H1 (cell line): ENCODE measurements around the gene PNLDC1. TPM values are rescaled to one million over a fixed set of nuclear protein-coding genes. Genes with fewer than 3 reads are reported as not detected.

Experiments
- CTBP2 ChIP-seq: IDR thresholded peaks from 2 replicates; pipeline ENCODE4 v1.7.0; 2011; ENCODE audit warnings: borderline replicate concordance, mild to moderate bottlenecking, moderate library complexity, mixed read lengths, low read length; ENCODE audit not compliant: insufficient read depth, insufficient read length
- polyA plus RNA-seq, 7 experiments: library from polyadenylated mRNA; depleted of rRNA in 3 of 7; stranded (reverse) in 5 of 7; unstranded in 2 of 7; fragments of >200 nt in 5 of 7; fragments of 200-250 nt in 2 of 7; gene quantifications; 1 replicate in 5 of 7; 2 replicates in 1 of 7; 4 replicates in 1 of 7; pipeline versions ENCODE4 v1.2.1 to v1.2.3, GENCODE V29; 2011 to 2013; ENCODE audit warnings: missing spikeins in 2 of 7, mixed read lengths in 2 of 7
- total RNA-seq: library from RNA; stranded (reverse); fragmentation: NEBNext Ultra II Directional; extraction: Animal tissue kit (Norgen Biotek cat#: 25700); gene quantifications from 2 replicates; pipeline ENCODE4 v1.2.1, GENCODE V29; 2021
- TF ChIP-seq, protein P1 (sequence below): fragments of 300-600 bp; sonication (generic); IDR thresholded peaks from 2 replicates; pipeline ENCODE4 v1.7.1; 2012; ENCODE audit warnings: low read length, moderate library complexity, mild to moderate bottlenecking, inconsistent platforms; ENCODE audit not compliant: insufficient replicate concordance

PNLDC1 gene
- total and polyA plus RNA-seq, 2 of the 8 experiments (the other 6 are each of a cell fraction or from before 2014, with no cell fraction given) = 0.15 to 0.34 TPM

GRCh38 chr6:159808647-159809046 lies 8.6 kb downstream of the PNLDC1 start (continued):
- TF ChIP-seq, protein P1, sequence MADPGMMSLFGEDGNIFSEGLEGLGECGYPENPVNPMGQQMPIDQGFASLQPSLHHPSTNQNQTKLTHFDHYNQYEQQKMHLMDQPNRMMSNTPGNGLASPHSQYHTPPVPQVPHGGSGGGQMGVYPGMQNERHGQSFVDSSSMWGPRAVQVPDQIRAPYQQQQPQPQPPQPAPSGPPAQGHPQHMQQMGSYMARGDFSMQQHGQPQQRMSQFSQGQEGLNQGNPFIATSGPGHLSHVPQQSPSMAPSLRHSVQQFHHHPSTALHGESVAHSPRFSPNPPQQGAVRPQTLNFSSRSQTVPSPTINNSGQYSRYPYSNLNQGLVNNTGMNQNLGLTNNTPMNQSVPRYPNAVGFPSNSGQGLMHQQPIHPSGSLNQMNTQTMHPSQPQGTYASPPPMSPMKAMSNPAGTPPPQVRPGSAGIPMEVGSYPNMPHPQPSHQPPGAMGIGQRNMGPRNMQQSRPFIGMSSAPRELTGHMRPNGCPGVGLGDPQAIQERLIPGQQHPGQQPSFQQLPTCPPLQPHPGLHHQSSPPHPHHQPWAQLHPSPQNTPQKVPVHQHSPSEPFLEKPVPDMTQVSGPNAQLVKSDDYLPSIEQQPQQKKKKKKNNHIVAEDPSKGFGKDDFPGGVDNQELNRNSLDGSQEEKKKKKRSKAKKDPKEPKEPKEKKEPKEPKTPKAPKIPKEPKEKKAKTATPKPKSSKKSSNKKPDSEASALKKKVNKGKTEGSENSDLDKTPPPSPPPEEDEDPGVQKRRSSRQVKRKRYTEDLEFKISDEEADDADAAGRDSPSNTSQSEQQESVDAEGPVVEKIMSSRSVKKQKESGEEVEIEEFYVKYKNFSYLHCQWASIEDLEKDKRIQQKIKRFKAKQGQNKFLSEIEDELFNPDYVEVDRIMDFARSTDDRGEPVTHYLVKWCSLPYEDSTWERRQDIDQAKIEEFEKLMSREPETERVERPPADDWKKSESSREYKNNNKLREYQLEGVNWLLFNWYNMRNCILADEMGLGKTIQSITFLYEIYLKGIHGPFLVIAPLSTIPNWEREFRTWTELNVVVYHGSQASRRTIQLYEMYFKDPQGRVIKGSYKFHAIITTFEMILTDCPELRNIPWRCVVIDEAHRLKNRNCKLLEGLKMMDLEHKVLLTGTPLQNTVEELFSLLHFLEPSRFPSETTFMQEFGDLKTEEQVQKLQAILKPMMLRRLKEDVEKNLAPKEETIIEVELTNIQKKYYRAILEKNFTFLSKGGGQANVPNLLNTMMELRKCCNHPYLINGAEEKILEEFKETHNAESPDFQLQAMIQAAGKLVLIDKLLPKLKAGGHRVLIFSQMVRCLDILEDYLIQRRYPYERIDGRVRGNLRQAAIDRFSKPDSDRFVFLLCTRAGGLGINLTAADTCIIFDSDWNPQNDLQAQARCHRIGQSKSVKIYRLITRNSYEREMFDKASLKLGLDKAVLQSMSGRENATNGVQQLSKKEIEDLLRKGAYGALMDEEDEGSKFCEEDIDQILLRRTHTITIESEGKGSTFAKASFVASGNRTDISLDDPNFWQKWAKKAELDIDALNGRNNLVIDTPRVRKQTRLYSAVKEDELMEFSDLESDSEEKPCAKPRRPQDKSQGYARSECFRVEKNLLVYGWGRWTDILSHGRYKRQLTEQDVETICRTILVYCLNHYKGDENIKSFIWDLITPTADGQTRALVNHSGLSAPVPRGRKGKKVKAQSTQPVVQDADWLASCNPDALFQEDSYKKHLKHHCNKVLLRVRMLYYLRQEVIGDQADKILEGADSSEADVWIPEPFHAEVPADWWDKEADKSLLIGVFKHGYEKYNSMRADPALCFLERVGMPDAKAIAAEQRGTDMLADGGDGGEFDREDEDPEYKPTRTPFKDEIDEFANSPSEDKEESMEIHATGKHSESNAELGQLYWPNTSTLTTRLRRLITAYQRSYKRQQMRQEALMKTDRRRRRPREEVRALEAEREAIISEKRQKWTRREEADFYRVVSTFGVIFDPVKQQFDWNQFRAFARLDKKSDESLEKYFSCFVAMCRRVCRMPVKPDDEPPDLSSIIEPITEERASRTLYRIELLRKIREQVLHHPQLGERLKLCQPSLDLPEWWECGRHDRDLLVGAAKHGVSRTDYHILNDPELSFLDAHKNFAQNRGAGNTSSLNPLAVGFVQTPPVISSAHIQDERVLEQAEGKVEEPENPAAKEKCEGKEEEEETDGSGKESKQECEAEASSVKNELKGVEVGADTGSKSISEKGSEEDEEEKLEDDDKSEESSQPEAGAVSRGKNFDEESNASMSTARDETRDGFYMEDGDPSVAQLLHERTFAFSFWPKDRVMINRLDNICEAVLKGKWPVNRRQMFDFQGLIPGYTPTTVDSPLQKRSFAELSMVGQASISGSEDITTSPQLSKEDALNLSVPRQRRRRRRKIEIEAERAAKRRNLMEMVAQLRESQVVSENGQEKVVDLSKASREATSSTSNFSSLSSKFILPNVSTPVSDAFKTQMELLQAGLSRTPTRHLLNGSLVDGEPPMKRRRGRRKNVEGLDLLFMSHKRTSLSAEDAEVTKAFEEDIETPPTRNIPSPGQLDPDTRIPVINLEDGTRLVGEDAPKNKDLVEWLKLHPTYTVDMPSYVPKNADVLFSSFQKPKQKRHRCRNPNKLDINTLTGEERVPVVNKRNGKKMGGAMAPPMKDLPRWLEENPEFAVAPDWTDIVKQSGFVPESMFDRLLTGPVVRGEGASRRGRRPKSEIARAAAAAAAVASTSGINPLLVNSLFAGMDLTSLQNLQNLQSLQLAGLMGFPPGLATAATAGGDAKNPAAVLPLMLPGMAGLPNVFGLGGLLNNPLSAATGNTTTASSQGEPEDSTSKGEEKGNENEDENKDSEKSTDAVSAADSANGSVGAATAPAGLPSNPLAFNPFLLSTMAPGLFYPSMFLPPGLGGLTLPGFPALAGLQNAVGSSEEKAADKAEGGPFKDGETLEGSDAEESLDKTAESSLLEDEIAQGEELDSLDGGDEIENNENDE = no peak
- TF ChIP-seq CTBP2 = no peak
